ENCODE results near the gene MCTP1. TPM values are rescaled to one million over a fixed set of nuclear protein-coding genes. Genes with fewer than 3 reads are reported as not detected.

MCTP1 gene
- total and polyA plus RNA-seq, 2 of the 8 experiments (the other 6 are each of a cell fraction or from before 2014, with no cell fraction given), result 0.56 to 3.4 TPM

DNA sequence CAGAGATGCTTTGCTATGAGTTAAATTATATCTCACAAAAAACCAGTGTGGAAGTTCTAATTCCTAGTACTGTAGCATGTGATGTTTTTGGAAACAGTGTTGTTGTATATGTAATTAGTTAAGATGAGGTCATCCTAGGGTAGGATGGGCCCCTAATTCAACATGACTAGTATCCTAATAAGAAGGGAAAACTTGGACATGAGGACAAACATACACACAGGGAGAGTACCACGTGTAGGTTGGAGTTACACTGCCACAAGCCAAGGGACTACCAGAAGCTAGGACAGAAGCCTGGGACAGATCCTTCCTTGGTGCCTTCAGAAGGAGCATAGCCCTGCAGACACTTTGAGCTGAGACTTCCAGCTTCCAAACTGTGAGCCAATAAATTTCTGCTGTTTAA, 234.2 kb downstream of the MCTP1 start:
- DNase-seq (ENCODE audit: low read depth in 1 of 2, low spot score in 2 of 2), result no peak
- no peaks in the 10 kb centered on the region for H3K23me2 ChIP-seq (ENCODE audit: low read depth, low read length)
- H4K20me1 ChIP-seq (replicated peaks in 1 of 2; ENCODE audit: control insufficient read depth in 1 of 2, insufficient read depth in 2 of 2, low read length in 2 of 2), result no peaks in the 10 kb centered on the region
- ChIA-PET POLR2A (ENCODE audit: partially characterized antibody) (no interaction called here), CTCF (ENCODE audit: partially characterized antibody) (interaction anchor here (0.7 to 1.2 kb wide), 2 partner anchors 188 to 603 kb away, joined by 3 read pairs; no protein-coding TSS in a partner anchor)
- no peaks in the 10 kb centered on the region for H3K9me3 ChIP-seq (ENCODE audit: insufficient read depth in 2 of 2, low read depth in 1 of 2, low read length in 1 of 2)
- no peak overlapping the region for H4K8ac ChIP-seq (ENCODE audit: extremely low read depth, insufficient read depth, low read length)
- no peaks in the 10 kb centered on the region for H3K79me1 ChIP-seq (ENCODE audit: low read depth, low read length)
- H3K18ac ChIP-seq (ENCODE audit: extremely low read depth, low read length), result no peak overlapping the region
- H3K23ac ChIP-seq (ENCODE audit: insufficient read length), result no peak overlapping the region
- no peak for FAIRE-seq
- no peak overlapping the region for H3K14ac ChIP-seq (ENCODE audit: insufficient read length)
- H3K79me2 ChIP-seq (ENCODE audit: control insufficient read depth in 1 of 2, insufficient read depth in 2 of 2, low read length in 2 of 2), result no peaks in the 10 kb centered on the region
- H3K27me3 ChIP-seq (replicated peaks in 1 of 4; ENCODE audit: control insufficient read depth in 3 of 4, extremely low read depth in 1 of 4, insufficient read depth in 3 of 4, low read length in 3 of 4), result no peaks in the 10 kb centered on the region
- H3K9ac ChIP-seq (replicated peaks in 1 of 4; ENCODE audit: extremely low read depth in 1 of 4, low read depth in 3 of 4, low read length in 3 of 4), result no peak overlapping the region
- H3K56ac ChIP-seq (replicated peaks; ENCODE audit: insufficient read length, low read depth, low read length), result no peak overlapping the region
- no peak overlapping the region for H3K4me3 ChIP-seq (ENCODE audit: extremely low read depth in 1 of 4, insufficient read depth in 2 of 4, low read depth in 3 of 4, low read length in 4 of 4)
- WGBS, 2 experiments (ENCODE audit: extremely low coverage in 1 of 2, insufficient coverage in 1 of 2, insufficient read length in 1 of 2, insufficient replicate concordance in 2 of 2, low coverage in 1 of 2, low lambda C conversion rate in 2 of 2, missing lambda C conversion rate in 1 of 2), result 78% methylated on average over 1 of the region's 1 CpG; no CpG with 5 or more reads in 1 of the 2 experiments
- H3K4me1 ChIP-seq (replicated peaks in 1 of 4; ENCODE audit: control insufficient read depth in 3 of 4, insufficient read depth in 4 of 4, low read length in 3 of 4), result no peaks in the 10 kb centered on the region
- no peak overlapping the region for H4K91ac ChIP-seq (replicated peaks; ENCODE audit: insufficient read length, low read length)
- H2BK20ac ChIP-seq (ENCODE audit: low read length), result no peak overlapping the region
- H2BK5ac ChIP-seq (ENCODE audit: low read depth, low read length), result no peak overlapping the region
- H3K4ac ChIP-seq (replicated peaks; ENCODE audit: insufficient read length, low read depth, low read length), result no peak overlapping the region
- no peak overlapping the region for H2BK15ac ChIP-seq (ENCODE audit: low read length)
- no peak for TF ChIP-seq TAF1 (IDR thresholded peaks at IDR 0.05; ENCODE audit: low read depth, low read length)
- TF ChIP-seq SP2 (IDR thresholded peaks at IDR 0.05; ENCODE audit: low read length), result no peak
- no peak for TF ChIP-seq NANOG (IDR thresholded peaks at IDR 0.05; ENCODE audit: insufficient read depth, low read depth, low read length, poor library complexity, severe bottlenecking)
- no peak for TF ChIP-seq POLR2AphosphoS5 (IDR thresholded peaks at IDR 0.05; ENCODE audit: low read depth, low read length)
- no peak for TF ChIP-seq POLR2A (IDR thresholded peaks at IDR 0.05; ENCODE audit: control extremely low read depth in 1 of 2, low read depth in 2 of 2, low read length in 2 of 2)
- TF ChIP-seq, protein P1, sequence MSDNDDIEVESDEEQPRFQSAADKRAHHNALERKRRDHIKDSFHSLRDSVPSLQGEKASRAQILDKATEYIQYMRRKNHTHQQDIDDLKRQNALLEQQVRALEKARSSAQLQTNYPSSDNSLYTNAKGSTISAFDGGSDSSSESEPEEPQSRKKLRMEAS (IDR thresholded peaks at IDR 0.05), result no peak
- no peak for TF ChIP-seq CHD1 (IDR thresholded peaks at IDR 0.05; ENCODE audit: low read depth, low read length)
- H4K5ac ChIP-seq (ENCODE audit: insufficient read length, low read depth, low read length), result no peak overlapping the region
- no peaks in the 10 kb centered on the region for H3K36me3 ChIP-seq (ENCODE audit: control insufficient read depth in 2 of 4, insufficient read depth in 4 of 4, low read length in 3 of 4)
- H3K27ac ChIP-seq (ENCODE audit: low read depth, low read length), result no peak overlapping the region
- H2AFZ ChIP-seq (ENCODE audit: low read length), result no peak overlapping the region
- no peak overlapping the region for H3K4me2 ChIP-seq (ENCODE audit: insufficient read depth in 1 of 2, low read depth in 2 of 2, low read length in 2 of 2)
- no peak overlapping the region for H2AK5ac ChIP-seq (ENCODE audit: low read depth, low read length)
- no peak overlapping the region for H2BK120ac ChIP-seq (replicated peaks; ENCODE audit: low read depth, low read length)
- H2BK12ac ChIP-seq (ENCODE audit: low read depth, low read length), result no peak overlapping the region

Measured in H1 (cell line).